Measurements from ENCODE around the gene WAC. TPM values are rescaled to one million over a fixed set of nuclear protein-coding genes. Genes with fewer than 3 reads are reported as not detected.

WAC gene
- total and polyA plus RNA-seq, 9 of the 15 experiments (the other 6 are each of a cell fraction or from before 2014, with no cell fraction given): 24.8 to 123 (median 78.2) TPM

DNA sequence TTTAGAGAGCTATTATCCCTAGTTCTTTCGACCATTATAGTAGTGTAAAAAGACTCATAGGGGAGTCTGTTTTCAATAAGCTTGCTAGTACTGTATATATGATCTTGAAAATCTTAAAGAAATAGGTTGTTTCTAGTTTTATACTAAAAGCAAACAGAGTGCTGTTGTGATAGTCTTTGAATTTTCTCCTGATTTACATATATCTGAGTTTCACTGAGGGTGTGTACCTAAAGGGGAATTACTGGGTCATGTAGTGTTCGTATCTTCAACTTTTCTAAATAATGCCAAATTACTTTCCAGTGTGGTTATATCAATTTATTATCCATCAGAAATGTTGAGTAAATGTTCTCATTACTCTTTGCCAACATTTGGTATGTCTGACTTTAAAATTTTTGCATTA, 73.7 kb downstream of the WAC start:
- WGBS (ENCODE audit: insufficient coverage, low coverage, missing lambda C conversion rate): 94% methylated on average over 2 of the region's 2 CpGs
- intact Hi-C loops (cut with micrococcal nuclease): no loop called here
- no TSS peak for BruUV-seq (replicated peaks)
- TF ChIP-seq FOXK1 (CRISPR knock-in tag; IDR thresholded peaks at IDR 0.05; ENCODE audit: borderline replicate concordance): no peak
- TF ChIP-seq, protein P1, sequence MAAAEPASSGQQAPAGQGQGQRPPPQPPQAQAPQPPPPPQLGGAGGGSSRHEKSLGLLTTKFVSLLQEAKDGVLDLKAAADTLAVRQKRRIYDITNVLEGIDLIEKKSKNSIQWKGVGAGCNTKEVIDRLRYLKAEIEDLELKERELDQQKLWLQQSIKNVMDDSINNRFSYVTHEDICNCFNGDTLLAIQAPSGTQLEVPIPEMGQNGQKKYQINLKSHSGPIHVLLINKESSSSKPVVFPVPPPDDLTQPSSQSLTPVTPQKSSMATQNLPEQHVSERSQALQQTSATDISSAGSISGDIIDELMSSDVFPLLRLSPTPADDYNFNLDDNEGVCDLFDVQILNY (CRISPR knock-in tag; IDR thresholded peaks at IDR 0.05): no peak
- TF ChIP-seq, protein P2, sequence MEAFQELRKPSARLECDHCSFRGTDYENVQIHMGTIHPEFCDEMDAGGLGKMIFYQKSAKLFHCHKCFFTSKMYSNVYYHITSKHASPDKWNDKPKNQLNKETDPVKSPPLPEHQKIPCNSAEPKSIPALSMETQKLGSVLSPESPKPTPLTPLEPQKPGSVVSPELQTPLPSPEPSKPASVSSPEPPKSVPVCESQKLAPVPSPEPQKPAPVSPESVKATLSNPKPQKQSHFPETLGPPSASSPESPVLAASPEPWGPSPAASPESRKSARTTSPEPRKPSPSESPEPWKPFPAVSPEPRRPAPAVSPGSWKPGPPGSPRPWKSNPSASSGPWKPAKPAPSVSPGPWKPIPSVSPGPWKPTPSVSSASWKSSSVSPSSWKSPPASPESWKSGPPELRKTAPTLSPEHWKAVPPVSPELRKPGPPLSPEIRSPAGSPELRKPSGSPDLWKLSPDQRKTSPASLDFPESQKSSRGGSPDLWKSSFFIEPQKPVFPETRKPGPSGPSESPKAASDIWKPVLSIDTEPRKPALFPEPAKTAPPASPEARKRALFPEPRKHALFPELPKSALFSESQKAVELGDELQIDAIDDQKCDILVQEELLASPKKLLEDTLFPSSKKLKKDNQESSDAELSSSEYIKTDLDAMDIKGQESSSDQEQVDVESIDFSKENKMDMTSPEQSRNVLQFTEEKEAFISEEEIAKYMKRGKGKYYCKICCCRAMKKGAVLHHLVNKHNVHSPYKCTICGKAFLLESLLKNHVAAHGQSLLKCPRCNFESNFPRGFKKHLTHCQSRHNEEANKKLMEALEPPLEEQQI (IDR thresholded peaks at IDR 0.05): no peak
- TF ChIP-seq ZNF140 (CRISPR knock-in tag; IDR thresholded peaks at IDR 0.05): no peak
- no peak for TF ChIP-seq ATF1 (CRISPR knock-in tag; IDR thresholded peaks at IDR 0.05)
- no peak for TF ChIP-seq ATF1 (tag; IDR thresholded peaks at IDR 0.05)
- no peak for TF ChIP-seq FOXA3 (CRISPR knock-in tag; conservative IDR thresholded peaks at IDR 0.05 in 1 of 2, IDR thresholded peaks at IDR 0.05 in 1 of 2)
- no peak for TF ChIP-seq MIER1 (IDR thresholded peaks at IDR 0.05; ENCODE audit: low read depth)
- TF ChIP-seq, protein P3, sequence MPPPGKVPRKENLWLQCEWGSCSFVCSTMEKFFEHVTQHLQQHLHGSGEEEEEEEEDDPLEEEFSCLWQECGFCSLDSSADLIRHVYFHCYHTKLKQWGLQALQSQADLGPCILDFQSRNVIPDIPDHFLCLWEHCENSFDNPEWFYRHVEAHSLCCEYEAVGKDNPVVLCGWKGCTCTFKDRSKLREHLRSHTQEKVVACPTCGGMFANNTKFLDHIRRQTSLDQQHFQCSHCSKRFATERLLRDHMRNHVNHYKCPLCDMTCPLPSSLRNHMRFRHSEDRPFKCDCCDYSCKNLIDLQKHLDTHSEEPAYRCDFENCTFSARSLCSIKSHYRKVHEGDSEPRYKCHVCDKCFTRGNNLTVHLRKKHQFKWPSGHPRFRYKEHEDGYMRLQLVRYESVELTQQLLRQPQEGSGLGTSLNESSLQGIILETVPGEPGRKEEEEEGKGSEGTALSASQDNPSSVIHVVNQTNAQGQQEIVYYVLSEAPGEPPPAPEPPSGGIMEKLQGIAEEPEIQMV (tag; conservative IDR thresholded peaks at IDR 0.05; ENCODE audit: low read depth): no peak
- no peak for TF ChIP-seq HNRNPLL (IDR thresholded peaks at IDR 0.05; ENCODE audit: low read depth, low read length, poor library complexity, severe bottlenecking)
- no peak for TF ChIP-seq ARID2 (IDR thresholded peaks at IDR 0.05)
- TF ChIP-seq CBFA2T2 (conservative IDR thresholded peaks at IDR 0.05): no peak
- no peak for FAIRE-seq
- Histone ChIP-seq H3K9me1 (ENCODE audit: control insufficient read depth, insufficient read depth, low read length) (no peaks in the 10 kb centered on the region), H3K36me3 (ENCODE audit: control insufficient read depth, insufficient read depth, low read length) (peaks cover 89% of the 10 kb centered on the region), H3K4me3 (no peak overlapping the region), H3K9ac (ENCODE audit: insufficient read depth in 1 of 2, low read depth in 2 of 2, low read length in 2 of 2) (no peak overlapping the region), H3K9me3 (replicated peaks; ENCODE audit: control insufficient read depth, insufficient read depth, low read depth, low read length) (no peaks in the 10 kb centered on the region), H3K79me2 (ENCODE audit: control insufficient read depth, insufficient read depth, low read length) (peaks cover 66% of the 10 kb centered on the region; the same call in 2 of the 3 replicates), H4K20me1 (replicated peaks; ENCODE audit: control insufficient read depth, insufficient read depth, low read length) (no peaks in the 10 kb centered on the region; the same call in 1 of the 2 replicates), H3K4me2 (ENCODE audit: insufficient read depth, low read length) (no peak overlapping the region), H3K4me1 (replicated peaks in 1 of 2; ENCODE audit: control insufficient read depth in 2 of 2, insufficient read depth in 2 of 2, low read length in 2 of 2) (no peaks in the 10 kb centered on the region), H2AFZ (ENCODE audit: low read depth, low read length) (no peak overlapping the region), H3K27ac (ENCODE audit: extremely low read depth, low read depth, low read length) (no peak overlapping the region), H3K27me3 (ENCODE audit: control insufficient read depth in 2 of 2, insufficient read depth in 2 of 2, low read length in 2 of 2) (no peaks in the 10 kb centered on the region)
- ChIA-PET POLR2A (no interaction called here), CTCF (ENCODE audit: low intra/inter-chr PET ratio) (no interaction called here)
- in situ Hi-C loops (cut with MboI): no loop called here
- no peak for DNase-seq (ENCODE audit: extremely low read depth in 1 of 4, low spot score in 3 of 4)
- no peak for ATAC-seq

All from K562 (cell line).